Measurements from ENCODE around the gene SCG3. TPM values are rescaled to one million over a fixed set of nuclear protein-coding genes. Genes with fewer than 3 reads are reported as not detected.

SCG3 gene
- total RNA-seq, 1 experiment from 2014 or later: not detected

DNA sequence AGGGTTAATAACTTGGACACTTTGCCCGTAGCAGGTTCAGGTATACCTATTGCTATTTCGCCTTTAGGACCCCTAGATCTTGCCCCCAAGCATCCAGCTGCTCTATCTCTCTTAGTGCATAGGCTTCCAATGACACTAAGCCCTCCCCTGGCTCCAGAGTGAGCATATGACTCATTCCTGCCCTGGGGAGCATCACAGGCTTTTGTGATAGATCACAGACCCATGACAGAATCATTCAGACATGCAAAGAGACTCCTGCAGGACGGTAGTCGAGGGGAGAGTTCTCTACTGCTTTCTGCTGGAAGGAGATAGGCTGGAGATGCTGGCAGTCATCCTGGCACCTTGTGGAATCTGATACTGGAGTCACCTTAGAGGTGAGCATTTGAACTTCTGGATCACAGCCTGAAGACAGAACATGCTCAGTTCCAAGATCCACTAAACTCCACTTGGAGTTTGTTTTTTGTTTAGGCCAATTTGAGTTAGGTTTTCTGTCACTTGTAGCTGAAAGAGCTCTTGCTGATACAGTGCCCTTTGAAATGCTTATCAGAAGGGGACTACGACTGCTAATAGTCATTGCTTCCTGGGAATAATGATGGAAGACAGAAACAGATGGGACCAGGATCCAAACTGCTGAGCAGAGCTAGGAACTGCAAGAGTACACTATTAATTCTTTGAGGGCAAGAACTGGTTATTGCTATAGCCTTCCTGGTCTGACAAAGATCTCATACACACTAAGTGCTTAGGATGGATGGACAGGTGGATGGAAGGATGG is 45.2 kb downstream of the SCG3 start:
- no peak overlapping the region for H3K4me3 ChIP-seq
- H3K9me3 ChIP-seq (replicated peaks): no peaks in the 10 kb centered on the region
- H3K27ac ChIP-seq: no peak overlapping the region
- H3K36me3 ChIP-seq: no peaks in the 10 kb centered on the region
- DNase-seq (ENCODE audit: low read depth in 1 of 2, low spot score in 2 of 2): peak; percentile 67 to 81
- peaks cover 23% of the 10 kb centered on the region for H3K4me1 ChIP-seq (replicated peaks)
- H3K27me3 ChIP-seq (replicated peaks): no peaks in the 10 kb centered on the region

DNA sequence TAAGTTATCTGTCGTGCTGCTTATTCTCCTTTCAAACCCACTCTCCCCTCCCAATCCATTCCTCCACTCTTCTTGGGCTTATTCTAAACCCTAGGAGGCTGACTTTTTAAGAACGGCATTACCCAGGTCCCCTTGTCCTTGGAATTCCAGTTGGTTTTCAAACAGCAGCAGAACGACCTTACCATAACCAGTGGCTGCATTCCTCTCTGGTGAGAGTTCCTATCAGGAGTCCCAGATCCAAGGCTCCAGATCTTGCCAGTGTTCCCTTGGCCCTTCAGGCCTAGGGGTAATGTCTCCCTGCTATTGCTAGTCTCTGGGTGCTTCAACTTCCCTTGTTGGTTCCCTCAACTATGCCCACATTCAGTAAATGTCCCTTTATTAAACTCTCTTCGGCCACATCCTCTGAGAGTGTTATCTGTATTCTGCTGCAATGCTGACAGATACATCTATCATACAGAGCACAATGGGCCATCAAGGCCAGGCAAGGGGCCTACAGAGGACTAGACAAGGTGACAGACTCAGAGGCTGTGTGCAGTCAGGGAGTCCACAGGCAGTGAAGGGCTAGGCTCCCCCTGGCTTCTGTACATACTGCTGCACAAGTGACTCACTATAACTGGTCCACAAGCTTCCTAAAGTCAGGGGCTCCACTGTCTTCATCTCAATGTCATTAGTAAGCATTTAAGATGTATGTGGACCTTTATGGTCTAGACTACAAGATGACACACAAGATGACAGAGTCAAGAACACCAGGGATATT is 46.0 kb downstream of the SCG3 start:
- DNase-seq (ENCODE audit: low read depth in 1 of 2, low spot score in 2 of 2): no peak
- Histone ChIP-seq H3K4me1 (replicated peaks) (peaks cover 28% of the 10 kb centered on the region), H3K27ac (no peak overlapping the region; the same call in 1 of the 2 replicates), H3K9me3 (replicated peaks) (no peaks in the 10 kb centered on the region), H3K36me3 (no peaks in the 10 kb centered on the region), H3K4me3 (no peak overlapping the region), H3K27me3 (replicated peaks) (no peaks in the 10 kb centered on the region)

DNA sequence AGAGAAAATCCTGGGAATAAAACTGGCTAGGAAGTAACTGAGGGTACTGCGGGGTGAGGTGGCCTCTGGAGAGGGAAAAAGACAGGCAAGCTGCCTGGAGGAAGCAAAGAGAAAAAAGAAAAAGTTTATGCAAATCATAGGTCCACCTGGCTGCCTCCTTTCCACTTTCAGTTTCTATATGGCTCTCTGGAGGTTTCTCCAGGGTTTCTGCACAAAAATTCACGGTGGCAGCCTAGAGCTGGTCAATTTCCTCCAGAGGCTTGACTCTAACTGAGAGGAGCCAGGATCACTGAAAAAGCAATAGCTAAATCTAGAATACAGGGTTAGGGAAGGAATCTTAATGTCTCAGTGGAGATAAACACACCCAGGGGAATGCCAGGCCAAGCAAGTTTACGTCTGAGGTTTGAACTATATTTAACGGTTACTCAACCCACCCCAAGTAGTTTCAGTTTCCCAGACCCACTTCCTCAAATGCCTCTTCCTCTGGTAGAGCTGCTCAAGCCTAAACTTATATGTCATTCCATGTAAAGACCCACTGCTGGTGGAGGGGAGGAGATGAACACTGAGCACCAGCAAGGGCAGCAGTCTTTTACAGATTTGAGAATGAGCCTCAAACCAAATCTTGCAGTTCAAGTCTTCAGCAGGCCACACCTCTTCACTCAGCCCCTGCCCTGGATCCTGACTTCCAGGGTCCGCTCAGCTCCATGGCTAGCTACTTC is 50.4 kb downstream of the SCG3 start:
- Histone ChIP-seq H3K4me1 (replicated peaks) (peaks cover 23% of the 10 kb centered on the region), H3K27me3 (replicated peaks) (0 out of 2 replicates have a peak, but pooled peaks cover 3% of the 10 kb centered on the region), H3K4me3 (peak overlapping the region; percentile 17), H3K36me3 (no peaks in the 10 kb centered on the region), H3K27ac (peak overlapping the region; percentile 56), H3K9me3 (replicated peaks) (no peaks in the 10 kb centered on the region)
- DNase-seq (ENCODE audit: low read depth in 1 of 2, low spot score in 2 of 2): peak in 1 of 2 experiments; percentile 66

DNA sequence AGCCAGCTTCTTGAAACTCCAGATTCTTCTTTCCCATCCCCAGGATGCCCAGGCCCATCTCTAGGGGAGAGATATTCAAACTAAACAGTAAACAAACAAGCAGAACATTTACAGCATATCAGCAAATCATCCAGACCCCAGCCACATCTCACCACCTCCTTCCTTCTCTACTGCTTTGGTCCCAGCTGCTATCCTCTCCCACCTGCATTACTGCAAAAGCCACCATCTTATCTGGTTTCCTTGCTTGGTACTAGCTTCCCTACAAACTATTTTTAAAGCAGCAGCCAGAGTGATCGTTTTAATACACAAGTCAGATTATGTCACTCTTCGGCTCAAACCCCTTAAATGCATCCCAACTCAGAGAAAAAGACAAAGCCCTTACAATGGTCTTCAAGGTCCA is 51.3 kb downstream of the SCG3 start:
- no peak for DNase-seq (ENCODE audit: low read depth in 1 of 2, low spot score in 2 of 2)
- peaks cover 4% of the 10 kb centered on the region; the same call in 1 of the 2 replicates for H3K36me3 ChIP-seq
- H3K9me3 ChIP-seq (replicated peaks): no peaks in the 10 kb centered on the region
- H3K4me1 ChIP-seq (replicated peaks): peaks cover 21% of the 10 kb centered on the region
- 0 out of 2 replicates have a peak, but pooled peaks cover 3% of the 10 kb centered on the region for H3K27me3 ChIP-seq (replicated peaks)
- no peak overlapping the region for H3K27ac ChIP-seq
- no peak overlapping the region for H3K4me3 ChIP-seq

DNA sequence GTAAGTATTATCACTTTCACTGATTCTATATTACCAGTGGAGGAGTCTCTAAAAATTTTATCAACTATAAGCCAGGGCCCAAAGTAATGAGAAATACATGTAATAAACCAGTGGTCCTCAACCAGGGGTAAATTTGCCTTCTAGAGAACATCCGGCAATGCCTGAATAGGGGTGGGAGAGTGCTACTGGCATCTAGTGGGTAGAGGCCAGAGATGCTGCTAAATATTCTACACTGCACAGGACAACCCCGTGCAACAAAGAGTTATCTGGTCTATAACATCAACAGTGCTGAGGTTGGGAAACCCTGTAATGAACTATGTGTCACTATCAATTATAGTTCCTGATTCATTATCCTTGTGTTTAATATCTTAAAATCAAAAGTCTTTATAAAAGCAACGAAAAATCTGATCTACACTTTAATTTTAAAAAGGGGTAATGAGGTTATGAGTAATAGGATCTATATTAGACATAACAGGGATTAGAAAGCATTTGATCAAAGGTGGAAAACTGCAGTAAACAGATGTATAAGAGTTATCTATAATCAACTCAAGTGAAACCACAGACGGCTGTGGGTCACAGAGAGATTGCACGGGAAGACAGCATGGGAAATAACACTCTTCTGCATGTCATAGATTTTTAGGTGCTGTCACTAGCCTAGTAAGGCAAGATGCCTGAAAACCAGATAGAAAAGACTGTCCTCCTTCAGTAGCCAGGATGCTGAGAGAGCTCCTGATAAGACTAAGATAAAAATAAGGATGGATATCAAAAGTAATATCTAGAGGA is 54.1 kb downstream of the SCG3 start:
- DNase-seq (ENCODE audit: low read depth in 1 of 2, low spot score in 2 of 2): no peak

DNA sequence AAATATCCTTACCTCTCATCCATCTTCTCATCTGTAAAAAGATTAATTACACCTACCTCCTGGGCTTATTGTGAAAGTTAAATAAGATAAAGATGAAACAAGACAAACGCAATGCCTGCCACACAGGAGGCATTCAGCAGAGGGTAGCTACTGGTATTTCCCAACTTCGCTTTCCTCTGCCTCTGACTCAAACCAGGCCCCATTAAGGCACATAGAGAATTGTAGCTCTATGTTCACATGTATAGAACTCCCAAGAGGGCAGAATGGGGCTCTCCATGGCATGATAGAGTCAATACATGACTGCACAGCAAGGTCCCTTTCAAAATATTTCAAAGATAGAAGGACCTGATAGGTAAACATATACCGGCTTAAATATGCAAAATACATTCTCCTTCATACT is 54.8 kb downstream of the SCG3 start:
- Histone ChIP-seq H3K9me3 (replicated peaks) (no peaks in the 10 kb centered on the region), H3K27me3 (replicated peaks) (0 out of 2 replicates have a peak, but pooled peaks cover 3% of the 10 kb centered on the region), H3K36me3 (peaks cover 4% of the 10 kb centered on the region; the same call in 1 of the 2 replicates), H3K4me3 (no peak overlapping the region), H3K4me1 (replicated peaks) (peaks cover 25% of the 10 kb centered on the region), H3K27ac (no peak overlapping the region)
- DNase-seq (ENCODE audit: low read depth in 1 of 2, low spot score in 2 of 2): no peak

More for the DNA sequence above, 54.1 kb downstream of the SCG3 start:
- Histone ChIP-seq H3K27ac (no peak overlapping the region), H3K4me3 (no peak overlapping the region), H3K27me3 (replicated peaks) (0 out of 2 replicates have a peak, but pooled peaks cover 3% of the 10 kb centered on the region), H3K36me3 (peaks cover 4% of the 10 kb centered on the region; the same call in 1 of the 2 replicates), H3K9me3 (replicated peaks) (no peaks in the 10 kb centered on the region), H3K4me1 (replicated peaks) (peaks cover 25% of the 10 kb centered on the region)

DNA sequence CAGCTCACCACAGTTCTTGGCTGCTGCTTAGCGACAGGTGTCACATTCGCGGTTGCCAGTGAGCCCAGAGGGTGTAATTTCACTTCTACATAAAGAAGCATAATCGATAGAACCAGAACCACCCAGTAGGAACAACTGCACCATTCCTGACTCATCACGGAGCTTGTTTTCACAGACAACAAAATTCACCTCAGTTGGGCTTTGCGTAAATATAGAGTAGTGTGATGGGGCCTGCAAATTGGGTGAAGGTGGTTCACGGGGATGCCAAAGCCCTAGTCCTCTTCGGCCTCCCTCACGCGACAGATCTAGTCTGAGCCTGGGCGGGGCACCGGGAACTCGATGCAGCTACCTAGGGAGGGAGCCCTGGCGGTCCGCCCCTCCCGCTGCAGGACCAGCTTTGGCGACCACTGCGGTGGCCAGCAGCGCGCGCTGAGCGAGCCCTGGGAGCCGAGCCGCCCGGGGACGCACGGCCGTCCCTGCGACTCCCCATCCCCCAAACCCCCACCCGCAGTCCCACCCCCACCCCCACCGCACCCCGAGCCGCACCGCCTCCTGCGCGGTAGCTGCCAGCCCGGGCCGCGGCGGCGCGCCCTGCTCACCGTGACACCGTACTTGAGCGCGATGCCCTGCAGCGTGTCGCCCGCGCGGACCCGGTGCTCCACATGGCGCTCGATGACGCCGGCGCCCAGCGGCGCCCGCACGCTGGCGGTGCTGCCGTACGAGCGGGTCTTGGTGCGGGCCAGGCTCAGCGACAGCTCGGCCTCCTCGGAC is 55.6 kb downstream of the SCG3 start:
- DNase-seq (ENCODE audit: low read depth in 1 of 2, low spot score in 2 of 2): peak; percentile 15 to 52
- Histone ChIP-seq H3K4me3 (peak overlapping the region; percentile 83), H3K36me3 (peaks cover 4% of the 10 kb centered on the region; the same call in 1 of the 2 replicates), H3K27me3 (replicated peaks) (0 out of 2 replicates have a peak, but pooled peaks cover 3% of the 10 kb centered on the region), H3K9me3 (replicated peaks) (no peaks in the 10 kb centered on the region), H3K27ac (no peak overlapping the region), H3K4me1 (replicated peaks) (peaks cover 16% of the 10 kb centered on the region)

DNA sequence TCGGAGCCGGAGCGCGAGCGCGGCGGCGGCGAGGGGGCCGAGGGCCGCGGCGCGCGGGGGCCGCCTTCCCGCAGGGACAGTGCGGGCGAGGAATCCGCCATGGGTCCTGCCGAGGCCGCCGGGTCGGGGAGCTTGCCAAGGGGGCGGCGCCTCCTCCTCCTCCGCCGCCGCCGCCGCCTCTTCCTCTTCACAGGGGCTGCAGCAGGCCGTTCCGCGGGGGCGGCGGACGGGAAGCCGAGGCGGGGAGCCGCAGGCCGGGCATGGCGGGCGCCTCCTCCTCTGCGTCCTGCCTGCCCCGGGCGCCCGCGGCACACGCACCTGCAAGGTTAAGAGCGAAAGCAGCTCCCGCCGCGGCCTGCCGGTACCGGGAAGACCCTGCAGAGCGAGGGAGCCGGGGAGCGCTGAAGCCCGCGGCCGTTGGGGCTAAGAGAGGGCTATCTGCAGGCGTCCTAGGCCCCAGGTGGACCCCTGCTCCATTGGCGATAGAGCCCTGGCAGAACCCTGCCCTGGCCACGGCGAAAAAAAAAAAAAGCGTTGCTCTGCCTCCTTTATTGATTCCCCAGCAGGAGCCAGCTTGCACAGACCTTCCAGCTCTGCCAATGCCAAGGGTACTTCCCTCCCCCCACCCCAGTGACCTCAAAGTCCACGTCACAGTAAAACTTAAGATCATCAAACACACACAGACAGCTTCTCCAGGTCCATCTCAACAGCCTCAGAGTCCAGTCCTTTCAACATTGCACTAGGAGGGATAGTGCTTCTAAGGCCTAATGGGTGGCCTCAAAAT is 56.4 kb downstream of the SCG3 start, which contains the start of gene LYSMD2:
Gene LYSMD2, minus strand, starts transcription at position 134 of the 784 bp plus-strand sequence. Its CDS starts 33 bp downstream, at position 101.
- peaks cover 14% of the 10 kb centered on the region for H3K4me1 ChIP-seq (replicated peaks)
- DNase-seq (ENCODE audit: low read depth in 1 of 2, low spot score in 2 of 2): peak; percentile 49 to 59
- peaks cover 4% of the 10 kb centered on the region; the same call in 1 of the 2 replicates for H3K36me3 ChIP-seq
- no peaks in the 10 kb centered on the region for H3K9me3 ChIP-seq (replicated peaks)
- no peak within 1 kb of the TSS for H3K27ac ChIP-seq
- 0 out of 2 replicates have a peak, but pooled peaks cover 3% of the 10 kb centered on the region for H3K27me3 ChIP-seq (replicated peaks)
- H3K4me3 ChIP-seq: peak within 1 kb of the TSS; percentile 83

DNA sequence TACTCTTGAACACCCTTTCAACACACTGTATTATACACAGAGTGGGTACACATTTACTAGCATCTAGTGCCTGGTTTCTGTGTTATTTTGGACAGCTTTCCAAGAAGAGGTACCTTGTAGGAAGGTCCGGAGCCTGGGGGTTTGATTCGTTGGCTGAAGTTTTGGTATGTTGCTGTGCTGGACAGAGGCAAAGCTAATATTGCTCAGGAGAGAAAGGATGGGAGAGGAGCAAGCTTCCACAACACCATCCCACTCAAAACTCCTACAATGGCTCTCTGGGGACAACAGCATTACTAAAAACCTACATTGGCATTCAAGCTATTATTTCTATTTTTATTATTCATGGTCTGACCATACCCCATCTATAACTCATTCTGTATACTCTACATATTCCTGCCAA is 57.2 kb downstream of the SCG3 start:
- Histone ChIP-seq H3K4me1 (replicated peaks) (peaks cover 14% of the 10 kb centered on the region), H3K27me3 (replicated peaks) (0 out of 2 replicates have a peak, but pooled peaks cover 3% of the 10 kb centered on the region), H3K9me3 (replicated peaks) (no peaks in the 10 kb centered on the region), H3K36me3 (peaks cover 4% of the 10 kb centered on the region; the same call in 1 of the 2 replicates), H3K4me3 (no peak overlapping the region), H3K27ac (no peak overlapping the region)
- DNase-seq (ENCODE audit: low read depth in 1 of 2, low spot score in 2 of 2): no peak

DNA sequence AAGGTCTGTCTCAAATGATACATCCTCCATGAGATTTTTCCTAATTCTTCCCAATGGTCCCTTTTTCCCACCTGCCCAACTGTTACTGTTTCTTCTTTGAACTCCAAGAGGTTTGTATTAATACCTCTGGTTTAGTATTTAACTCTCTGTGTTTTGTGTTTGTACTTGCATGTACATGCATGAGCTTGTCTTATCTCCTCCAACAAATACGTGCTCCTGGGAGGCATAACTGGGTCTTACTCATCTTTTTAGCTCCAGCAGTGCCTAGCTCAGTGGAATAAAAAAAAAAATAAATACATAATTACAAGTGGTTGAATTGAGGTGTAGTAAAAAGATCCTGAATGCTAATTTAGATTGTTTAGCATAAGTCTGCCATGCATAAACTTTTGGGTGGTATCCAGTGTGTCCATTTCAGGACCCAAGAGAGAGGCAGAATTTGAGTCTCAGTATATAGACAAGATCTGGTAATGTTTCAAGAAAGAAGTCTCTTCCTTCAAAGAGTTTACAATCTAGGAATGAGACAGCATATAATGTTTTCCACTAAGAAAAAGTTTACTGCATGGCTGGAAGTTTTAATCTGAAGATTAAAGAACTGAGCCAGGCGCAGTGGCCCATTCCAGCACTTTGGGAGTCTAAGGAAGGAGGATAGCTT is 57.9 kb downstream of the SCG3 start:
- Histone ChIP-seq H3K36me3 (peaks cover 4% of the 10 kb centered on the region; the same call in 1 of the 2 replicates), H3K4me1 (replicated peaks) (peaks cover 14% of the 10 kb centered on the region), H3K27me3 (replicated peaks) (0 out of 2 replicates have a peak, but pooled peaks cover 3% of the 10 kb centered on the region), H3K4me3 (no peak overlapping the region), H3K9me3 (replicated peaks) (no peaks in the 10 kb centered on the region), H3K27ac (no peak overlapping the region)
- no peak for DNase-seq (ENCODE audit: low read depth in 1 of 2, low spot score in 2 of 2)

DNA sequence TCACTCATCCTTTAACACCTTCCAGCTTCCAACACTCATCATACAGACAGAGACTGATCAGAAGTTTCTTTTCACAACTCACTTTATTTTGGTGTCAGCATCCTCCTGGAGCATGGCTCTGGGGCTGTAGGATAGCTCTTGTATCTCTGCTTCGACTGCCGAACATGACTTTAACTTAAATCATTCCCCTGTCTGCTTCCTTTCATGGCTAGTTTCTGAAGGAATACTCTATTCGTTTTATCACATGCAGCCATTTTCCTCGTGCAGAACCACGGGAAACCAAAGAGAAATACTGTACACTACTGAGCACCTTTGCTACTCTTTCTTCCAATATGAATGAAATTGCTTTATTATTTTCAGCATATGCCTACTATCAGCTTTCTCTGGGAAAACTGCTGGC is 68.0 kb downstream of the SCG3 start:
- H3K27ac ChIP-seq: no peak overlapping the region
- H3K4me1 ChIP-seq (replicated peaks): peaks cover 12% of the 10 kb centered on the region
- no peaks in the 10 kb centered on the region for H3K9me3 ChIP-seq (replicated peaks)
- H3K36me3 ChIP-seq: no peaks in the 10 kb centered on the region
- peaks cover 71% of the 10 kb centered on the region for H3K27me3 ChIP-seq (replicated peaks)
- no peak overlapping the region for H3K4me3 ChIP-seq
- no peak for DNase-seq (ENCODE audit: low read depth in 1 of 2, low spot score in 2 of 2)
